NCI-H2196 treated with DMSO at 0.1 percent for 48 hours (cell line): Measurements from ENCODE around the gene RAPGEF1.

ENCODE experiments used
- DNase-seq: peaks from one replicate; lab custom pipeline; 2025; ENCODE audit not compliant: unreplicated experiment; lab: John Stamatoyannopoulos, UW

The RAPGEF1 gene

DNA sequence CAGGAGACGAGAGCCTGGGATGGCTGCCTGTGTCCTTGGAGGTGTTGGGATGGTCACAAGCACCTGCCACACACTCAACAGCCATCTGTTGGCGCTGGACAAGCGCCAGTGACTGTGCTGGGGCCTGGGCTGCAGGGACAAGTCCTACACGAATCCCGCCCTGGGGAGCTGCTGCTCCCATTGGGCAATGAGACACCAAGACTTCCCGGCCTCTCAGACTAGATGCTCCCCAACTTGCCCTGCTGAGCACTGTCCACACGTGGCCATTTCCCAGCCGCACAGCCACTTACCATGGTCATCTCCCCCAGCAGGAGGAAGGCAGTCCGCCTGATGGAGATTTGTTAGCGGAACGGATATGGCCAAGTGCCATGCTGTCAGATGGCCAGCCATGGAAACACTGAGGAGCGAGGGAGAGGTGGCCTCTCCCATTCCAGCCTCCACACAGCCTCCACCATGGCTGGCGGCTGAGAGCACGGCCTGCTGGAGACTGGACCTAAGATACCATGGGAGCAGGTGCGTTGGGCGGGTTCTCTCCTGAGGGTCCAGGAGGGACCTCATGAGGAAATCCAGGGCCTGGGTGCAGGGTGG, 150.7 kb downstream of the RAPGEF1 start:
- no peak for DNase-seq

DNA sequence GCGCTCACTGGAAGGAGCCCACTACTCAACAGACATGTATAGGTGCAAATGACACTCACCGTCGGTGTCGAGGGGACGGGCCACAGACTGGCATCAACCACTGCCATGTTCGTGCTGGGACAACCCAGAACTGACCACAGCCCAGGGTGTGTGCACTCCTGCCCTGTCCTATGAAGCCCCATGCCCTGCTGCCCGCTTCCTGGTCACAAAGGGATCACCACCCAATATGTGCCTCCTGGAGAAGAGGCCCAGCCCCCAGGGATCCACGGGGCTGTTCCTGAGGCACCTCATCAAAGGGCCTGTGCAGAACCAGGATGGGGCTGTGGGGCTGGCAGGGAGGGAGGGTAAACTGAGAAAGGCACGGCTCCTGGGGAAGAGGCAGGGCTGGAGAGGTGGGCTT, 151.5 kb downstream of the RAPGEF1 start:
- DNase-seq: no peak

DNA sequence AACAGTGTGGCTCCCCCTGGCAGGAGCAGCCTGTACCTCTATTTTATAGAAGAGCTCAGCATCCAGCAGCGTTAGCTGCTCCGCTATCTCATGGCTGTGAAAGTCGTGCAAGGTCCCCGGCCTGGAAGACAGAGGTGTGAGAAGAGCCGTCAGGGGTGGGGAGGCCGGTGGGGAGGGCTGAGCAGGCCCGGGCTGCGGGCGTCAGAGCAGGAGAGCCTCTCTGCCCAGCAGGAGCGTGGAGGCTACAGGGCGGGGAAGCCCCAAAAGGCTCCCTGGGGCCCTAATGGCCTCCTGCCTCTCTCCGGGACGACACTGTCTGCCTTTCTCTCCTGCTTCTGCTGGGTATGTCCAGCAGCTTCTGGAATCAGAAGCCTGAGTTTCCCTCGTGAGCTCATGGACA, 152.0 kb downstream of the RAPGEF1 start:
- DNase-seq: no peak

DNA sequence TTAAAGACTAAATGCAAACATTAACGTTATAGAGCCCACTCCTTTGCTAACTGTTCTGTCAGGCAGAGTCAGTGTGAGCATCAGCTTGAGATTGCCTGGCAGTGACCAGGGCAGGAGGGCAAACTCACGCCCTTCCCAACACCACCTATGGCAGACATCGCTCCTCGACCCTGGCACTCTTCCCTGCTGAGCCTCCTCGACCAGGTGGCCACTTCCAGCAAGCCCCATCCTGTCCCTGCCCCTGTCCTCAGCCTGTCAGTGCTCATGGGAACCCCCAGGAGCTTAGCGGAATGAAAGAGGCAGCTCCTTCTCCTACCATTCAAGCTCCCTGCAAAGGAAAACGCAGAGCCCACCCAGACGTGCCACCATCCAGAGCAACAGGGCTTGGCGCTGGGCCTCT, 152.5 kb downstream of the RAPGEF1 start:
- DNase-seq: no peak

DNA sequence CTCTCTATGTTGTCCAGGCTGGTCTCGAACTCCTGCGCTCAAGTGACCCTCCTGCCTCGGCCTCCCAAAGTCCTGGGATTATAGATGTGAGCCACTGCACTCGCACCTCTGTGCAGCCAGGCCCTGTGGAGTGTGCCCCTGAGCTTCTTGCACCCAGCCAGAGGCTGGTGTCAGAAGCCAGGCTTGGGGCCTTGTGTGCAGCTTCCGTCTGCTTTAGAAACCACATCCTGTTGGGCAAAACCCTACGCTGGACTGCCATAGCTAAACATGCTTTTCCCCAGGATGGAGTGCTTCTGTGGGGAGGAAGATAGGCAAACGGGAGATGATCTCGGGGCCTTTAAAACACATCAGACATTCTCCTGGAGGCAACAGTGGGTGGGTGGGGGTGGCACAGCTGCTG, 154.5 kb downstream of the RAPGEF1 start:
- DNase-seq: no peak

DNA sequence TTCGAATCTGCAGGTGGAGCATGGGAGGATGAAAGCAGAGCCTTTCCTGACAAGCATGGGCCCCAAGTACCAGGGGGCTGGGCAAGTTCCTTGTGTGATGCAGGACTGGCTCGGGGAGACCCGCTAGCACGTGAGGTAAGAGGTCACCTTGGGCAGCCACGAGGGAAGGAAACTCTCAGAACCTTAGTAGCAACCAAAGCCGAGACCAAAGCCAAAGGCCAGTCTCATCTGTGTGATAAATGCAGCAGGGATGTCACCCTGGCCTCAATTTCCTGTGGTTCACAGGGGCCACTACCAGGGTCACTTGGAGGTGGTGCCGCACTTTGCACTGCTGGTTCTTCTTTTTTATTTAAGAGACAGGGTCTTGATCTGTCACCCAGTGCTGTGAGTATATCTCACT, 155.0 kb downstream of the RAPGEF1 start:
- DNase-seq: no peak

DNA sequence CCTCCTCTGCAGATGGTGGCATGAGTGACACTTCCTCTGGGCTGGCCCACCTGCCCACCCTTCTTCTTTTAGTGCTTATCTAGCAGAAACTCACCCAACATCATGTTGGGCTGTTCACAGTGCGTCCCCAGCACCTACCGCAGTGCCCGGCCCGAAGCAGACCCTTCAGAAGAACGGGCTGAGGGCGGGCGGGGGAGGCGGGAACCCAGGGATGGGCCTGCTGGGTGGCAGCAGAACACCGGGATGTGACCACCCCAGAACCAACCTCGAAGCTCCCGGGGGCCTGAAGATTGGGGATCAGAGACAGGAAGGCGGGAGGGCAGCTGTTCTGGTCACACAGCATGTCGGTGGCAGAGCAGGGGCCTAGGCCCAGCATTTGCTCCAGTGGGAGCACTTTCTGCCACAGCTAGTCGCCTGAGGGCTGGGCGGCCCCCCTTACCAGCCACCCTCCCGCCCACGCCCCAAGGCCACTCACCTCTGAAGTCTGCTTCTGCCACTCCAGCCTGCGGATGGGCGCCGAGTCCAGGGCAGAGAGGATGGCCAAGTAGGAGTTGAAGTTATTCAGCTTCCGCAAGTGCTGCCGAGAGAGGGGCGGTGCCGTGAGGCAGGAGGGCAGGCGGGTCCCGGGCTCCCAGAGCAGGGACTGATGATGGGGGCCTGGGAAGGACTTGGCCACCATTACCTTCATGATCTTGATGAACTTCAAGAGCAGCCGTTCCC, 155.9 kb downstream of the RAPGEF1 start:
- DNase-seq: no peak

DNA sequence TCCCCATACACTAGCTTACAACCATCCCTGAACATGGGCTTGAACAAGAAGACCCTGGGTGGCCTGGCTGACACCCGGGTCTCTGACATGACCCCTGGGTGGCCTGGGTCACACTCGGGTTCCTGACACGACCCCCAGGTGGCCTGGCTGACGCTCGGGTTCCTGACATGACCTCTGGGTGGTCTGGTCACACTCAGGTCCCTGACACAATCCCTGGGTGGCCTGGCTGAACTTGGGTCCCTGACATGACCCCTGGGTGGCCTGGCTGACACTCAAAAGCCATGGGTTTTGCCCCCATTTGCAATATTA, 156.6 kb downstream of the RAPGEF1 start:
- DNase-seq: no peak

DNA sequence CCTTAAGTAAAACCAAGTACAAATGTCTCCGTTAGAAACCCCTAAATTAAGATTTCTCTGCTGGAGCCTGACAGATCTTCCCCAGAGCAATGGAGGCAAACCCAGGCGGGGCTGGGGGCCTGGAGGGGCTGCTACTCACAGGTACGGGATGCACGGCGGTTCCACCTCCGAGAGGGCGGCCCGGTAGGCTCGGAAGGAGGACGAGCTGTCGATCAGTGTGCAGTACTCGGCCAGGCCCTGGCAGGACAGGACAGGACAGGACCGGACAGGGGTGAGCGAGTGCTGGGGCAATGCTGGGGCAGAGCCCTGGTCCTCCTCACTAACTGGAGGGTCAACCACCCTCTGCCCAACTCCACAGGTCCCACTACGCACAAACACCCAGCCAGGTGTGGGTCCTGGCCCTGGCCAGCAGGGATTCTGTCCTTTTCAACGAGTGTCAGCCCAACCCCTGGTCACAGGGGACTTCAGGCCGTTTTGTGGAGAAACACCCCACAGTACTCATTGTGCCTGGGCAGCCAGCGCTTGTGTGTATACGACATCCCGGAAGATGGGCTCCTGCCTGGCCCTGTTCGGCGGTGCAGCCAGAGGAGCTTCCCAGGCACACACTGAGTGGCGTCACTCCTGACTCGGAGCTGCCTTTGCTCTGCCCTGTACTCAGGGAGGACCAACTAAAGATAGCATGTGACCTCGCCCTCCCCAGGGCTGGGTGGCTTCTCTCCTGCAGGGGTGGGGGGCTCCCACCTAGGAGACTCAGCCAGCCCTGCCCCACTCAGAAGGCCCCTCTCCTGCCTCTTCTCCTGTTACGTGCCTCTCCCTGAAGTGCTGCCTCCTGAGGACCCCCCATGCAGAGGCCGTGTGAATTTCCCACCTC, 157.2 kb downstream of the RAPGEF1 start:
- DNase-seq: no peak

DNA sequence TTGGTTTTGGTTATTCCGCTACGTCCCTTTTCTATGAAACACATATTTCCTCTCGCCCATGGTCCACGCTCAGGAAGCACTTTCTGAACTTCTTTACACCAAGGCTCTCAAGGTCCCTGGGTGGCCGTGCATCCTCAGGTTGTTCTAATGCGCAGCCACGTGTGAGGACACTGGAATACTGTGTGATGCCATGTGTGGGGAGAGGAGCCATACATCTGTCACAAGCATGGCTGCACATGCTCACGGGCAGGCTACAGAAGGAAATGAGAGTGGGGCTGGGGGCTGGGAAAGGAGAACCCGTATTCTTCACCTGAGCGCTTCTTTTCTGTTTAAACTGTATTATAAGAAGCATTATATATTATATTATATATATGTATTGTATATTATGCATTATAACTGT, 157.8 kb downstream of the RAPGEF1 start:
- no peak for DNase-seq

DNA sequence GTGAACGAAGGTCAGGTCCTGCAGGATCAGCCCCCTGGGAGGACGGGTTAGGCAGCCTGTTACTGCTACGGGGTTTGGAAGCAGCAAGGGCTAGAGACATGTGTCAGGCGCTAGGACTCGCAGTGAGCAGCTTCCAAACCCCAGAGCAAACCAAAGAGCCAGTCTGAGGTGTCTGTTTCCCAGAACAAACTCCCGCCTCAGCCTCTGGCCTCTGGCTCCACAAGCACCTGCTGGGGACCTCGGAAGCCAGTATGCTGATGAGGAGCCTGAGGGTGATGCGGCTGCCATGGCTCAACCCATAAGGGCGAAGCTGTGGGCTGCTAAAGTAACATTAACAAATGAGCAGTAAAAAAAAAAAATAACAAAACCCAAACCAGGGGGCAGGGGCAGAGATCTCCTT, 159.5 kb downstream of the RAPGEF1 start:
- DNase-seq: no peak

DNA sequence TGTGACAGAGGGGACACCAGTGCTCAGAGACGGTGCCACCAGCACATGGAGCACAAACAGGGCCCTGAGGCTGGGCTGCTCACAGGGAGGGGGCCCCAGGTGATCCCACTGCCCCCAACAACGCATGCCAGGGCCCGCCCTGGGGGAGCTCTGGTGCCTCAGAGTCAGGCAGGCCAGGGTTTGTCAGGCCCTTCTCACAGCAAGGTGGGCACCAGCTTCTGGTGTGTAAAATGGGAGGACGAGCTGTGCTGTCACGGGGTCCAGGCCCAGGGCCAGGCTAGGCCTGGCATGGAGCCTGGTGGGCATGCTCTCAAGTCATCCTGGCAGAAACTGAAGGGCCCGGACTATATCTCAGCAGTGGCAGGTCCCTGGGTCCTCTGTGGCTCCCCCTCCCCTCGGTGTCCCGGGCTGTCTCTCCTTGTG, 160.1 kb downstream of the RAPGEF1 start:
- no peak for DNase-seq

DNA sequence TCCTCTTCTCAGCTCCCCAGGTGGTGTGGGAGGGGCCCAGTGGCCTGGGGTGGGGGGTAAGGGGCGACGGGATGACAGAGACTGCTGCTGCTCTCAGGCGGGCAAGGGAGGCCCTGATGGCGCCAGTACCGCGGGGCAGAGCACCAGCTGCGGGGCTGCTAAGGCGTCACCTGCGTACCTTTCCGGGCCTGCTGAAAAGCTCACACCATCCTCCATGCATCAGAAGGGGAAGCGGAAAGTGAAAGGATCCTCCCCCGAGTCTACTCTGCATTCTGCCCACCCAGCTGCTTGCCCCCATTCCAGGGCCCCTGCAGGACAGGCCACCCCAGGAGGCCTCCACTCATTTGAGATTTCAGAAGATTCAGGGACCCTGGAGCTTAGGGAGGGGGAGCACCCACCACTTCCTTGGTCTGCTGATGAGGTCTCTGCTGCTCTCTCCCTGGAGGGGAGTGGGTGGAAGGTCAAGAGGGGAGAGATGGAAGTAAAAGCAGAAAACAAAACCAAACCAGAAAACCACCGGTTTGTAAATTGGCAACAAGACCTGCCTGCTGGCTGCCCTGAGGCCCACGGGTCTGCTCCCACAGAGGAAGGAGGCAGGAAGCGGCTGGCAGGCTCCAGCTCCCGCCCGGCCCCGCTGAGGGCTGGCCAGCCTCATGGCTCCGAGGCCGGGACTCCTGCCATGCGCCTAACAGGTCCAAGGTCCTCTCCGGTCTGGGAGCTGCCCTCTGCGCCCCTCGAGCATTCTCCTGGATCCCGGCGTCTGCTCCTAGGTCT, 161.0 kb downstream of the RAPGEF1 start:
- DNase-seq: no peak

DNA sequence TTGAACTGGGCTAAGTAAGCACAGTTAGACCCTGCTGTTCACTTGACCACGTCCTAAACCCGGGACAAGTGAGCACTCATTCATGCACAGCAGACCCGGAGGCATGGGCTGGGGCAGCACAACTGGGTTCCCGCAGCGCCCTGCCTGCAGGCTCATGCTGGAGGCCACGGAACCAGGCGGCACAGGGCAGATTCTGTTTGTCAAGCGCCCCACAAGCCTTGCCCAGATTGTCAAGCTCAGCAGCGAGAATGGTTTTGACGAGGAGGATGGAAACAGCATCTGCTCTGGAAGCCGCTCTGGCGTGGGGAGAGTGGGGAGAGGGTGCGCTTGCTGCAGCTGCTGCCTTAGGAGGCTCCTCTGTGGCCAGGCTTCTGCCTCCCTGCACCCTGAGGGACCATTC, 161.9 kb downstream of the RAPGEF1 start:
- no peak for DNase-seq

DNA sequence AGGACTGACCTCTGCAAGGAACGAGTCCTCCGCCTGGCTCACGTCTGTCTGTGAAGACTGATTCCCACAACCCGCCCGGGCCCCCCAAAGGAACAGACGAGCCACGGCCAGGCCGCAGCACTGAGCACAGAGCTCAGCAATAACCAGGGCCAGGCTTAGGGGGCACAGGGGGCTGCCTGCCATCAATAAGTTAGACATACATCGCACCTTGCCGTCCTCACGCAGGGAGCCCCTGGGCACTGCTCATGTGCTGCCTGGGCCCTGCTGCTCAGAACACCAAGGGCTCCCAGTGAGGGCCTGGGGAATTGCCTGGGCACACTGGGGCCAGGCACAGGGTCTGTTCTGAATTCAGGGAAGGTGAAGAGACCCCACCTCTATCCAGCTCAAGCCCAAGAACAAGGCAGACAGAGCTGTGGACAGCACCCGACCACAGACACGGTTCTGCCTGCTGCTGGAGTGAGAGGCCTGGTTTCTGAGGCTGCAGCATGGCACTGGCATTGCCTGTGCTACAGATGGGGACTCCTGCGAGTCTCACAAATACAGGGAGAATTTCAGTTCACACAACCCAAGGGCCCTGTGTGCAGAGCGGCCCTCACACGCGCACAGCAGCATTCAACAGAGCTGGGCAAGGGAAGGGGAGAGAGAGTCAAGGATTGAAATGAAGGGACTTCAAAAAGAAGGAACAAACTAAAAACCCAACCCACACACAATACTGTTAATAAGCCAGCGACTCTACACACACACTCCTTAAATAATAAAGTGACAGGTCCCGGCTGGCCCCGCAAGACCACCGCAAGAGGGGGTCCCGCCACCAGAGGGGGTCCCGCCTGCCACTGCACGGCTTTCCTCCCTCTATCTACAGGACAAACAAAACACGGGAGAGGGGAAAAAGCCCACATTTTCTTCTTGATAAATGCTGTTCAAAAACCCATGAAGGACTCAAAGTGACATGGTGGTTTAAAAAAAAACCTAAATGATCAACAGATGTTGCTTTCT, 162.6 kb downstream of the RAPGEF1 start:
- DNase-seq: no peak

DNA sequence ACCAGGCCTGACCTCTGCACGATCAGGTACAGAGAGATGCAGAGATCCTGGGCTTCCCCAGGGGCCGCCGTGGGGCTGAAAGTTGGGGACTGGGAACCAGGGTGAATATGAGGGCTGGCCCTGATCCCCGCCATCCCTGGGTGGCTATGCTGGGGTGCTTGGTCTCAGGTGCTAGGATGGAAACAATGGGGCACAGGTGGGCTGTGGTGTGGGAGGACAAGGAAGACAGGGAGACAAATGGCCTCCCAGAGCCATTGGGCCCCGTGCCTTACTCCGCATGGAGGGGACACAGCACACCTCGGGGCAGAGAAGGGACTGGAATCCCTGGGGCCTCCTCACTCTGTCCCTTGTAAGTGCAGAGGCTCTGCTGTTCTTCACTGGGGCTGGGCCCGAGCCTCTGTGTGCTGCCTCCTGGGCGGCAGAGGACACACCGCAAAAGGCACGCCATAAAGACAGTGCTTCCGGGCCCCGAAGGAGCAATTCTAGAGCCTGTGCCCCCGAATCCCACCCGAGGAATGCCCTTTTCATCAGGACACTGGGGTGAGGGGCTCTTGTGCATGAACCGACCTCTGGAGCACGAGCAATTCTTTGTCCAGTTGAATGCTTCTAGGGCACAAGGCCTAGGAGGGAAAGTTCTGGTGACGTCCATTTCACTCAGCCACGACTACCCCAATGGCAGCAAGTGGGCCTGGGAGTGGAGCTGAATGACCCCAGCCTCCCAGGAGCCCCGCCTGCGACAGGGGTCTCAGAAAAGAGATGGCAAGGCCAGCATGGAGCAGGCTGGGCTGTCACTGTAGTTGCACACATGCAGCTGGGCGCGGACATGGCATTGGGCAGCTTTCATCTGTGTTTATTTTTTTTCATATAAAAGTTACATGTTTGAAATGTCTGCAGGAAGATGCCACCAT, 163.7 kb downstream of the RAPGEF1 start:
- no peak for DNase-seq

DNA sequence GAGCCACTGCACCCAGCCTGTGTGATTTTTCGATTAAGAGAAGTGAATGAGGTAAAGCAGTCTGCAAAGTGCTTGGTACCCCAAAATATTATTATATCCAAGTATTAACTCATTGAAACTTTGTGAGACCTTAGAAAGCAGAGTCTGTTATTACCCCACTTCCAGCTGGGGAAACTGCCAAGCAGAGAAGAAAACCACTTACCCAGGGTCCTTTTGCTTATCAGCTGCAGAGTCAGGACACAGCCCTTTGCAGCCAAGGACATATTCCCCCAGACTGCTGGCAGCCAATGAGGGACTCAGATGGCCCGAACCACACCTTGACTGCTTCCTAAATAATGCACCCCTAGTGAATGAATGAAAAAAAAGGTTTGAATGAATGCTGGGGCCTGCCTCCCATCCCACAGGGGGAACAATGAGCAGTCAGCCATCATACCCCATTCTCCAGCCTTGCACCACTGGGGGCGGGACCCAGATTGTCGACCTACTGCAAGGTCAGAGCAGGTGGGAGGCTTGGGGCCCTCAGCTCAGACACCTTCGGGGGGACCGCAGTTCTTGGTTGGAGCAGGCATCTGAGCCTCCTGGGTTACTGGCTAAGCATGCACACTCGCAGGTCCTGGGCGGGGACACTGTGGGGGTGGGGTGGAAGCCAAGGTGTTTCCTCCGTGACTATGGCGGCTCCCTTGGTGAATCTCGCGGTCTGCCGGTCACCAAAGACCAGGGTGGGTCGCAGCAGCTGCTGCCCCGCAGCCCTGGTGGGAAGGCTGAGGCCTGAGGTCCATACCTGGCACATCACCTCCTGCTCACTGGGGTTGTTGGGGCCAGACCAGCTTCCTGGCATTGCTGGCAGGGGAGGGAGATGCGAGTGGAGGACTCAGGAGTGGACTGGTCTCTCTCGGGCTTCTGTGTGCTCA, 164.9 kb downstream of the RAPGEF1 start:
- no peak for DNase-seq

DNA sequence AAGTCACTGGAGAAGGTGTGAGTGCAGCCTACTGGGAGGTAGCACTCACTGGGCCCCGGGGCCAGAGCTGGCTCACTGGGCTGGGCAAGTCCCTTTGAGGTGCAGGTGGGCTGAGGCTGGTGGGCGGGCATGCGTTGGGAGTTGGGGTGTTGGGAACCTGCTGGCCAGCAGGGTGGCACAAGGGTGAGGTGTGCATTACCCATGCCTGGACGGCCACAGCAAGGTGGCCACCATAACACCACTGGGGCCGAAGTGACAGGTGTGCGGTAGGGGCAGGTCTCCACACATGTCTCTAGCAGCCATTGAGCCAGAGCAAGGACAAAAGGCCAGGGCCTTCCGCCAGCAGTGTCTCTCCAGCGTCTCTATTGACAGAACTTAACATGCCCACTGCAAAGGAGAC, 172.0 kb downstream of the RAPGEF1 start:
- no peak for DNase-seq
